NCI-H748 (cell line): ENCODE data around the gene PHF1.

ENCODE experiments used
- DNase-seq: peaks from one replicate; lab custom pipeline; 2025; ENCODE audit not compliant: unreplicated experiment; lab: John Stamatoyannopoulos, UW

The PHF1 gene

DNA sequence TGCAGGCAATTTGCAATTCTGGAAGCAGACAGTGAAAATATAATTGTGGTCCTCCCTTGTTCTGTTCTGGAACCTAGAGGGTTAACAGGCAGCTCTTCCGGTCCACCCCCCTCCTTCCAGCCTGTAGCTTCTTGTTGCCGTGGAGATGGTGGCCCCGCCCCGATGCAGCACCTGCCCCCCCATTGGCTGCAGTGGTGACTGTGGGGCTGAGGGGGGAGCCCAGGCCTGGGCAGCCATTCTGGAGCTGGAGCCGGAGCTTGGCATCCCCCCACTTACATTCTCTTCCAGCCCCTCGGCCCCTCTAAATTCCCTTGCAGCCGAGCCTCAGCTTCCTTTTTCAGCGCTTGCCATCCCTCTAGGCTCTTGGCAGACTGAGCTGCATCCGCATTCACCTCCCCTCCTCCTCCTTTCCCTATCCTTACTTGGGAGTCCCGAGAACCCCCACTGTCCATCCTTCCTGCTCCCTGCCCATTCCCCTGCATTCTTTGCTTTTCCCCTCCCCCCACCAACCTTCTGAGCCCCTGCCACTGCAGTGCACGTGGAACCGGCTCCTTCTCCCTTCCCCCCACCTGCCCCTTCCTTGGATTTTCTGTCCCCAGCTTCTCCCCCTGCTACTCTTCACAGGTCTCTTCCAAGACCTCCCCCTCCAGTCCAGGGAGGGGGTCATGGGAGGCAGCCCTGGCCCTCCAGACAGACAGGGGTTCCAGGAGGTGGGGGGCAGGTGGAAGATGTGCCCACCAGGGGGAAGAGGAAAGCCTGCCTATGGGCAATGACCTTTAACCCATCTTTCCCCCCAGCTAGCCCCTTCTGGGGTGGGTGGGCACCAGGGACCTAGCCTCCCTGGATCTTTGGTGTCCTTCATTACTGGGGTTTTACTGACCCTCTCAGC is 20.4 kb downstream of the PHF1 start:
- DNase-seq, result peak; percentile 79

DNA sequence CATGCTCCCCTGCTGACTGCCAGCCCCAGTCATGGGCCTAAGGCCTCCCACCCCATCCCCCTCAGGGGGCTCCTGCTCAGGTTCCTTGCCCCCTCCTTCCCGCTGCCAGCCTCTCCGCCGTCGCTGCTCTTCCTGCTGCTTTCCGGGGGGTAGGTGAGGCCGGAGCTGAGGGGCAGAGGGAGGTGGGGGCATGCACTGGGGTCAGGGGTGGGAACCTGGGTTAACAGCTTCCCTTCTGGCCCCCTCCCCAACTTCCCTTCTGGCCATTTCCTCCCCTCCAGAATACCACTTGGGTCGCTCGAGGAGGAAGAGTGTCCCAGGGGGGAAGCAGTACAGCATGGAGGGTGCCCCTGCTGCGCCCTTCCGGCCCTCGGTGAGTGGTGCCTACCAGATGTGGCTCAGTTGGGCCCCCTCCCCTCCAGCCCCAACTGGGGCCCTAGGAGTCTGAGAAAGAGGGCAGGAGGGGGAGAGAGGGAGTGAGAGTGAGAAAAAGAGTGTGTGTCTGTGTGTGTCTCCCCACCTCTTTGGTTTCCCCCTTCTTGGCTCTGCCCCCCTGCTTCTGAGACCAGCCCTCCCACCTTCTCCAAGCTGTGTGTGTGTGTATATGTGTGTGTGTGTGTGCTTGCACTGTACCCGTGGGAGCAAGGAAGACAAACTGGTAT is 21.2 kb downstream of the PHF1 start:
- DNase-seq, result no peak

DNA sequence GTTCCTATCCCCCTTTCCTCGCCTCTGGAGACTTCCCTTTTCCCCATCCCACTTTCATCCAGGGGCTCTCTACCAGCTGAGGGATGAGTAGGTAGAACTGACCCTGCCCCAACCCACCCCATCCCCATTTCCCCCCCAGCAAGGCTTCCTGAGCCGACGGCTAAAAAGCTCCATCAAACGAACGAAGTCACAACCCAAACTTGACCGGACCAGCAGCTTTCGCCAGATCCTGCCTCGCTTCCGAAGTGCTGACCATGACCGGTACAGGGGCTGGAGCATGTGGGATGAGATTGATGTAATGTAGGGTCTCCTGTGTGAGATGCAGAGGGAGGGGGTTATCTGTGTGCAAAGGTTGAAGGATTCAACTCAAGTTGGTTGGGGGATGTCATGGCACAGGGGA is 21.7 kb downstream of the PHF1 start:
- DNase-seq, result no peak

DNA sequence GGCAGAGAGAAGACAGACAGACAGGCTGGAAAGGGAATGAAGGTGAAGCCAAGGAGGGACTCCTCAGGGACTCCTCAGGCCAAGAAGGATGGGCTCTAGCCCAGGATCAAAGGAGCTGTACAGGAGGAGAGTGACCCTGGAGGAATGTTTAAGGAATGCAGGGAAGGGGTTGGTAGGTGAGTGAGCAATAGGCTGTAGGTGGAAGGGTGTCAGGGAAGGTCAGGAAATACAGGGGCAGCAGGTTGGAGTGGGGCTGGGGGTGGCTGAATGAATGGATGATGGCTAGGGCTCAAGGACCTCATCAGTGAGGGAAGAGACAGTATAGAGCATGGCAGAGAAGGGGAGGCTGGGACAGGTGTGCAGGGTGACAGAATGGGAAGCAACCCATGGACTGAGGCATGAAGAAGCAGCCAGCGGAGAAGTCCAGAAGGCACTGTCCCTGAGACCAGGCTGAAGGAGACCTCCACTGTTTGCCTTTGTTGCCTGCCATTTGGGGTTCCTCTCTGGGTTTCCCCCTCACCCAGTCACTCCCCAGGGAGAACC is 22.3 kb downstream of the PHF1 start:
- no peak for DNase-seq

DNA sequence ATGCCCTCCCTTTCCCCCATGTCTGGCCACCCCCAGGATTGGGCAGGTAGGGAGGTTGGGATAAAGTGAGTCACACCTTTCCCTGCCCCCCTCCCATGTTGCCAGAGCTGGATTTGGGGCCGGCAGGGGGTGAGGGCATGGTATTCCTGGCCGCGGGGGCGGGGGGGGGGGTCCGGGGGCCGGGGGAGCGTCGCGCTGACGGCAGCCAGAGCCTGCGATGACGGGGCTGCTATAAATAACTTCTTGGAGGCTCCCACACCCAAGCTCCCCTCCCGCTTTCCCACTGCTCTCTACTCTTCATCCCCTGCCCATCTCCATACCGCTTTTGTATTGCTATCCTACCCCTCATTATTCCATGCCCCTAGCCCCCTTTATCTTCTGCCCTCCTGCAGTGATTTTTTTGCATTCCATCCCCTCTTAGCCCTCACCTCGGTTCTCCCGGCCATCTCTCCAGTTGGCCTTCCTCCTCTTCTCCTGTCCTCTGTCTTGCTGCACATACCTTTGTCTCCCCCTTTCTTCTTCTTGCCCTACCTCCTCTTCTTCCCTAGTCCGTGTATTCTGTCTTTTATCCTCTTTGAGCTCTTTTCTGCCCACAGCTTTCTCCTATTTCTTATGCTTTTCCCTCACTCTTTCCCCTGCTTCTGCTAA is 22.9 kb downstream of the PHF1 start:
- DNase-seq, result no peak

DNA sequence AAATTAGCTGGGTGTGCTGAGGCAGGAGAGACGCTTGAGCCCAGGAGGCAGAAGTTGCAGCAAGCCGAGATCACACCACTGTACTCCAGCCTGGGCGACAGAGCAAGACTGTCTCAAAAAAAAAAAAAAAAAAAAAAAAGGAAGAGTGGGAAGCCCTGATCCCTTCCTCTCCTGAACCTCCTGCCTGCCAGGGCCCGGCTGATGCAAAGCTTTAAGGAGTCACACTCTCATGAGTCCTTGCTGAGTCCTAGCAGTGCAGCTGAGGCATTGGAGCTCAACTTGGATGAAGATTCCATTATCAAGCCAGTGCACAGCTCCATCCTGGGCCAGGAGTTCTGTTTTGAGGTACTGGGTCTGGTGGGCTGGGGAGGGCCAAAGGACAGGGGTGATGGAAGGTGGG is 24.1 kb downstream of the PHF1 start:
- DNase-seq, result no peak

DNA sequence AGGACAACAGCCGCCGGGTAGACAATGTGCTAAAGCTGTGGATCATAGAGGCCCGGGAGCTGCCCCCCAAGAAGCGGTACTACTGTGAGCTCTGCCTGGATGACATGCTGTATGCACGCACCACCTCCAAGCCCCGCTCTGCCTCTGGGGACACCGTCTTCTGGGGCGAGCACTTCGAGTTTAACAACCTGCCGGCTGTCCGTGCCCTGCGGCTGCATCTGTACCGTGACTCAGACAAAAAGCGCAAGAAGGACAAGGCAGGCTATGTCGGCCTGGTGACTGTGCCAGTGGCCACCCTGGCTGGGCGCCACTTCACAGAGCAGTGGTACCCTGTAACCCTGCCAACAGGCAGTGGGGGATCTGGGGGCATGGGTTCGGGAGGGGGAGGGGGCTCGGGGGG is 26.9 kb downstream of the PHF1 start:
- no peak for DNase-seq

DNA sequence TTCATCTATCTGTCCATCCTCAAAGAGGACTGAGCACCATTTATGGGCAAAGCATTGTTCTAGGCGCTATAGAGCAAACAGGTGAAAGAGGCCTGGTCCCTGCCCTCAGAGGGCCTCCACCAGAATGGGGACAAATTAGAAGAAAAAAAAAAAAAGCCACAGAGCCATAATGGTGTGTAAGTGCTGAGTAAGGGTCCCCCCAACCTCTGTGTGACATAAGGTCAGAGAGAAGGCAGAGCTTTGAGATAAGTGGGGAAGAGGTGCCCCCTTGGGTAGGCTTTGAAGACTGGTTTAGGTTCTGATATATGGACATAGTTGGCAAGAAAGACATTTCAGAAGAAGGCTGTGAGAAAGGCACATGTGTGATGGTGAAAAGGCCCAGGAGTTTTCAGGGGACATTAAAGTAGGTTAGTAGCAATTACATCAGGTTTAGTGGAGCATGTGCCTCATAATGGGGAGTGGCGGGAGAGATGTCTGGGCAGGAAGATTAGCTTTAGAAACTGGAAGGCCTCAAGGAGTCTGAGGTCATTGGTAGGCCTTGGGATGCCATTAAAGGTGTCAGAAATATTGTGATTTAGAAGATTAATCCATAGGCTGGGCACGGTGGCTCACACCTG is 28.3 kb downstream of the PHF1 start:
- DNase-seq, result no peak

DNA sequence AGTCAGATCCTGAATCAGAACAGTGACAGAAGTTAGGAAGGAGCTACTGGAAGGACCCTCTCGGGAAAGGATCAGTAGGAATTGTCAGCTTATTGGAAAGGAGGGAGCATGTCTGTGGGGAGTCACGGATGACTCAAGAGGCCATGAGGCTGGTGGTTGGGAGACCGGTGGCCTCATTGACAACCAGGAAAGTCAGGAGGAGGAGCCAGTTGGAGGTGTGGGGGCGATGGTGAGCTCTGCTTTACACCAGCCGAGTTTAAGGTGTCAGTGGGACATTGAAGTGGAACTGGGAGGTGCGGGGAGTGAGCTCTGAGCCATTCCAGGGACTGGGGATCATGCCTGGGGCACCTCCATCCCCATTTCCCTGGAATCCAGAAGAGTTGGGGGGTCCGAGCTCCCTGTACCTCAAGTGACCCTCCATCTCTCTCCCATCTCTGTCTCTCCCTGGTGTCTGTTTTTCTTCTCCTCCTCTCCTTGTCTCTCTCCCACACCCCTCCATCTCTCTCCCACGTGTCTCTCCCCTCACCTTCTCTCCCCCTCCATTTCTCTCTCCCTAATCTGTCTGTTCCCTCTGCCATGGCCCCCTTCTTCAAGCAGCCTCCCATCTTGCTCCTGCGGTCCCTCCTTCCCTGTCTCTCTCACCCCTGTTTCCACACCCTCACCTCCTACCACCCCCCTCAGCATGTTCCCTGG is 29.3 kb downstream of the PHF1 start:
- DNase-seq, result no peak

DNA sequence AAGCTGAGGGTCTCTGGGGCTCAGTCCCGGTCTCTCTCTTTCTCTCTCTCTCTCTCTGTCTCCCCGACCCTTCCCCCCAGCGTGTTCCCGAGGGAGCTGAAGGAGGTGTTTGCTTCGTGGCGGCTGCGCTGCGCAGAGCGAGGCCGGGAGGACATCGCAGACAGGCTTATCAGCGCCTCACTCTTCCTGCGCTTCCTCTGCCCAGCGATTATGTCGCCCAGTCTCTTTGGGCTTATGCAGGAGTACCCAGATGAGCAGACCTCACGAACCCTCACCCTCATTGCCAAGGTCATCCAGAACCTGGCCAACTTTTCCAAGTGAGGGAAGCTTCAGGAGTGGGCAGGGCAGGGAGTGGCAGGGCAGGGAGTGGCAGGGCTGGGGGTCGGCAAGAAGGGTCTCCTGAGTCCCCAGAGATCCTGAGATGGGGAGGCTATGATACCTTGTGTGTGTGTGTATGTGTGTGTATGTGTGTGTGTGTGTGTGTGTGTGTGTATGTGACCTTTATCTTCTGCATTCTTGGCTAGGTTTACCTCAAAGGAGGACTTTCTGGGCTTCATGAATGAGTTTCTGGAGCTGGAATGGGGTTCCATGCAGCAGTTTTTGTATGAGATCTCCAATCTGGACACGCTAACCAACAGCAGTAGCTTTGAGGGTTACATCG is 30.0 kb downstream of the PHF1 start:
- DNase-seq, result no peak

DNA sequence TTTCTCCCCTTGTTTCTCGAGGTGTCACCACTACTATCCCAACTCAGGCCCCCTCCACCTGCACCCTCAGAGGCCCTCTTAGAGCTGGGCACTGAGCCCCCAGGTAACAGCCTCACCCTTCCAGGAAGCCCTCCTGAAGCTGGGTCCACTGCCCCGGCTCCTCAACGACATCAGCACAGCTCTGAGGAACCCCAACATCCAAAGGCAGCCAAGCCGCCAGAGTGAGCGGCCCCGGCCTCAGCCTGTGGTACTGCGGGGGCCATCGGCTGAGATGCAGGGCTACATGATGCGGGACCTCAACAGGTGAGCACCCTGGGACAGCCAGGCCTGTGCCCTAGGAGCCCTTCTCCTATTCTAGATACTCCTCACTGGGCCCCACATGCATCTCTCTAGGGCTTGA is 30.6 kb downstream of the PHF1 start:
- no peak for DNase-seq

DNA sequence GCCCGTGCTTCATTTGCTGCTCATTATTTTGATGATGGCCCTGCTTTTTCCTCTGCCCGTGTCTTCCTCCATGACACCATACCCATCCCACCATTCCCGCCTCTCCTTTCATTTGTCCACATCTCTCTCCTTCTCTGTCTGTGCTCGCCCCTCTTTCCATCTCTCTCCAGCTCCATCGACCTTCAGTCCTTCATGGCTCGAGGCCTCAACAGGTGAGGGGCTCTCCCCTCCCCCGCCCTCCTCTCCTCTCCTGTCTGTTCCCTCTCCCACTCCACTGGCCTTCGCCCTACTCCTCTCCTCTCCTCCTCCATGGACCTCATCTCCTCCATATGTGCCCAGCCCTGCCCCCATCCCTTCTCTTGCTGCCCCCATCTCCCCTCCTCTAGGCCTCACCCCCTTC is 31.5 kb downstream of the PHF1 start:
- DNase-seq, result no peak

DNA sequence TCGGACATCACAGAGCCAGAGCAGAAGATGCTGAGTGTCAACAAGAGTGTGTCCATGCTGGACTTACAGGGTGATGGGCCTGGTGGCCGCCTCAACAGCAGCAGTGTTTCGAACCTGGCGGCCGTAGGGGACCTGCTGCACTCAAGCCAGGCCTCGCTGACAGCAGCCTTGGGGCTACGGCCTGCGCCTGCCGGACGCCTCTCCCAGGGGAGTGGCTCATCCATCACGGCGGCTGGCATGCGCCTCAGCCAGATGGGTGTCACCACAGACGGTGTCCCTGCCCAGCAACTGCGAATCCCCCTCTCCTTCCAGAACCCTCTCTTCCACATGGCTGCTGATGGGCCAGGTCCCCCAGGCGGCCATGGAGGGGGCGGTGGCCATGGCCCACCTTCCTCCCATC is 32.2 kb downstream of the PHF1 start:
- DNase-seq, result no peak

DNA sequence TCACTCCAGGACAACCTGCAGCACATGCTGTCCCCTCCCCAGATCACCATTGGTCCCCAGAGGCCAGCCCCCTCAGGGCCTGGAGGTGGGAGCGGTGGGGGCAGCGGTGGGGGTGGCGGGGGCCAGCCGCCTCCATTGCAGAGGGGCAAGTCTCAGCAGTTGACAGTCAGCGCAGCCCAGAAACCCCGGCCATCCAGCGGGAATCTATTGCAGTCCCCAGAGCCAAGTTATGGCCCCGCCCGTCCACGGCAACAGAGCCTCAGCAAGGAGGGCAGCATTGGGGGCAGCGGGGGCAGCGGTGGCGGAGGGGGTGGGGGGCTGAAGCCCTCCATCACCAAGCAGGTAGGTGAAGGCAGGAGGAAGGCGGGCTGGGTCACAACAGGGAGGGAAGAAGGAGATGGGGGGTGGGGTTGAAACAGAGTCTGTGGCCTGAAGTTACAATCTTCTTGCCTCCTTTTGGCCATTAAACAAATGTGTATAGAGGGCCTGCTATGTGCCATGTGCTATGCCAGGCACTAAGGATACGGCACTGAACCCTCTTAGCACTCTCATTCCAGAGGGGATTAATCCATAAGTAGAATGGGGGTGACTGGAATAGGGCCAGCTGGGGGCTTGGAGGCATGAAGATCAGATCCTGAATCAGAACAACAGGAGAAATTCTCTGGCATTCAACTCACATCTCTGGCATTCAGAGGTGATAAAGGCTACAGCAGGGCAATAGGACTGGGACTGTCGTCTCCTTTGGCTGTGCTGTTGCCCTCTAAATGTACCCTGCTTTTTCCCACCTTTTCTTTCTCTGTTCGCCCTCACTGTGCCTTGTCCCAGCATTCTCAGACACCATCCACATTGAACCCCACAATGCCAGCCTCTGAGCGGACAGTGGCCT is 33.0 kb downstream of the PHF1 start:
- DNase-seq, result no peak

DNA sequence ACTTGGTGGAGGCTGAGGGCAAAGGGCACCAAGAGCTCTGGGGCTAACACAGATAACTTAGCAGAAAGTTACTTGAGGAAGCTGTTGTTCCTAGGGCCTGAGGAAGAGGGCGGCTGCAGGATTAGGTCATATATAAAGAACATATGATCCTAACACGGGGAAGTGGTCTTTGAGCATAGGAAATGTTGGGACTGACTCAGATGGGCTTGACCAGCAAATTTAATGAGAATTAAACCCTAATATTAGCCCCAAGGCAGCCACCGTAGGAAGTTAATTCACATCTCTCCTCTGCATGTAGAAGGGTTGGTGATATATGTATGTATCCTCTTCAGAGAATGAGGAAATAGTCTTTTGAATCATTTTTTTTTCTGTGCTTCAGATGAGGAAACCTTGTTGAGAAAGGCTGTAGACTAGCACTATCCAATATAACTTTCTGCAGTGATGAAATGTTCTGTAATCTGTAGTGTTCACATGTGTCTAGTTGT is 34.3 kb downstream of the PHF1 start:
- DNase-seq, result no peak

DNA sequence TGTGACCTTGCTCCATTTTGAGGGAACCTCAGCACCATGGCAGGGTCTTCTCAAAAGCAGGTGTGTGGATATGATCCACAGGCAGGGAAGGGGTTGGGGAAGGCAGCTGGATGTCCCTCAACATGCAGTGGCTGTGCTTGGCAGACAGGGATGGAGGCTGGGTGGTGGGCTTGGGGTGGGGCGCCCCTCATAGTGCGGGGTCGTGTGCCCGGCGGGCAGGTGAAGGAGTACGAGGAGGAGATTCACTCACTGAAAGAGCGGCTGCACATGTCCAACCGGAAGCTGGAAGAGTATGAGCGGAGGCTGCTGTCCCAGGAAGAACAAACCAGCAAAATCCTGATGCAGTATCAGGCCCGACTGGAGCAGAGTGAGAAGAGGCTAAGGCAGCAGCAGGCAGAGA is 35.5 kb downstream of the PHF1 start:
- DNase-seq, result no peak

DNA sequence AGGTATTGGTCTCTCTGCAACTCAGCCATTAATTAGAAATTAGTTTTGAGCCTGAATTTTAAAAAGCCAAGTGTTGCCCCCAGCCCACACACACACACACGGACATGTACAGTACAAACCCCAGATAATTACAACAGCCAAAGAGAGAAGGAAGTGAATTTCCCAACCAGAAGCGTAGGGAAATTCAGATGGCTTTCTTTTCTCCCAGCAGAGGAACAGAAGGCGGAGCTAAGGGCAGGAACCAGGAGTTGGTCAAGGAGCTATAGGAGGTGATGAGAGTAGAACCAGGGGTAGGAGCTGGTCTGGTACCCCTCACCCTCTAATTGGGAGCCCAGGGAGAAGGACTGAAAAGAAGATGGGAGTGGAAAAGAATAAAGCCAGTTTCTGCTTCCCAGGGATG is 39.6 kb downstream of the PHF1 start:
- DNase-seq, result no peak

DNA sequence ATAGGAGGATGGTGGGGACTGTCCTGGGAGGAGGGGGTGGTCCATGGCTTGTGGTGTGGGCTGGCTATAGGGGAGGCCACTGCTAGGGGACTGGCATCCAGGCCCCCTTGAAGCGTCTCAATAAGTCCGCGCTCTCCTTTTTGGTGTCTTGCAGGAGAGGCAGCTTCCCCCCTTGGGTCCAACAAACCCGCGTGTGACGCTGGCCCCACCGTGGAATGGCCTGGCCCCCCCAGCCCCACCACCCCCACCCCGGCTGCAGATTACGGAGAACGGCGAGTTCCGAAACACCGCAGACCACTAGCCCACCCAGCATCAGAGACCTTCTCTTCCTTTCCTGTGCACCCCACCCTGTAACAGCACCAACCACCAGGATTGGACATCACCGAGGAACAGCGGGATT is 40.8 kb downstream of the PHF1 start:
- DNase-seq, result no peak

DNA sequence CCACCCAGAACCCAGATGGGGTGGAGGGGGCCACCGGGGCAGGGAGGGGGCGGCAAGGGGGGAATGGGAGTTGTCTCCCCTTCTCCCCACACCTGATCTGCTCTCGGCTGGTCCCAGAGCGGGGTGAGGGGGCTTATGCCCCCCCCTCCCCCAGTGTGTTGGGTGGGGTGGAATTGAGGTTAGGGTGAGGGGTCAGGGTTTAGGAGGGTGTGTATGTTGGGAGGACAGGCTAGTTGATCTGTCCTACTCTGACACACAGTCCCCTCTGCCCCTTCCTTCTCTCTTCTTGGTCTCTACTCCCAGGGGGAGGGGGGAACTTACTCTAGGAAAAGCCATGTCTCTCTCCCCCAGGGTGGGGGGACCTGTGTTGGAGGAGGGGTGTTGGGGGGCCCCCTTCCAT is 41.7 kb downstream of the PHF1 start:
- no peak for DNase-seq
